ENCODE measurements around the gene SFXN5.
A peak's percentile ranks its signal among the peaks of the same experiment; 100 is the strongest.
"Not testable (repeated sequence)": the region's sequence is repeated elsewhere in the genome, so short reads cannot be mapped to it uniquely, and the experiment has no call there.

Gene SFXN5

GRCh38 chr2:72919414-72920317 is 151.8 kb downstream of the SFXN5 start:
- DNase-seq: no peak

DNA sequence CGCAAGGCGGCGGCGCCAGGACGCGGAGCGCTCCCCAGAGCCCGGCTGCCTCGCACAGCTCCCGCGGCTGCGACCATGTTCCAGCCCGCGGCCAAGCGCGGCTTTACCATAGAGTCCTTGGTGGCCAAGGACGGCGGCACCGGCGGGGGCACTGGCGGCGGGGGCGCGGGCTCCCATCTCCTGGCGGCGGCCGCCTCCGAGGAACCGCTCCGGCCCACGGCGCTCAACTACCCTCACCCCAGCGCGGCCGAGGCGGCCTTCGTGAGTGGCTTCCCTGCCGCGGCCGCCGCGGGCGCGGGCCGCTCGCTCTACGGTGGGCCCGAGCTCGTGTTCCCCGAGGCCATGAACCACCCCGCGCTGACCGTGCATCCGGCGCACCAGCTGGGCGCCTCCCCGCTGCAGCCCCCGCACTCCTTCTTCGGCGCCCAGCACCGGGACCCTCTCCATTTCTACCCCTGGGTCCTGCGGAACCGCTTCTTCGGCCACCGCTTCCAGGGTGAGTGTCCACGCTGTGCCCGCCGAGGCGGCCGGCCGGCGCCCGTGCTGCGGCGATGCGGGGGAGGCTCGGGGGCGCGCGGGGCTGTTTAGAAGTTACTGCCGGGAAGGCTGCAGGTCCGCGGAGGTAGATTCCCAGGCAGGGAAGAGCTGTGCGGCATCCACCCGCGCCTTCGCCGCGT is 153.5 kb downstream of the SFXN5 start:
- no peak for DNase-seq

GRCh38 chr2:72917138-72917876 is 154.2 kb downstream of the SFXN5 start, which contains the start of gene EMX1:
TSS of gene EMX1 (plus strand) at chr2:72917519. CDS start at chr2:72917853, 334 bp downstream.
- DNase-seq: peak; percentile 40 to 55

GRCh38 chr2:72916743-72917137 is 154.8 kb downstream of the SFXN5 start:
- no peak for DNase-seq

DNA sequence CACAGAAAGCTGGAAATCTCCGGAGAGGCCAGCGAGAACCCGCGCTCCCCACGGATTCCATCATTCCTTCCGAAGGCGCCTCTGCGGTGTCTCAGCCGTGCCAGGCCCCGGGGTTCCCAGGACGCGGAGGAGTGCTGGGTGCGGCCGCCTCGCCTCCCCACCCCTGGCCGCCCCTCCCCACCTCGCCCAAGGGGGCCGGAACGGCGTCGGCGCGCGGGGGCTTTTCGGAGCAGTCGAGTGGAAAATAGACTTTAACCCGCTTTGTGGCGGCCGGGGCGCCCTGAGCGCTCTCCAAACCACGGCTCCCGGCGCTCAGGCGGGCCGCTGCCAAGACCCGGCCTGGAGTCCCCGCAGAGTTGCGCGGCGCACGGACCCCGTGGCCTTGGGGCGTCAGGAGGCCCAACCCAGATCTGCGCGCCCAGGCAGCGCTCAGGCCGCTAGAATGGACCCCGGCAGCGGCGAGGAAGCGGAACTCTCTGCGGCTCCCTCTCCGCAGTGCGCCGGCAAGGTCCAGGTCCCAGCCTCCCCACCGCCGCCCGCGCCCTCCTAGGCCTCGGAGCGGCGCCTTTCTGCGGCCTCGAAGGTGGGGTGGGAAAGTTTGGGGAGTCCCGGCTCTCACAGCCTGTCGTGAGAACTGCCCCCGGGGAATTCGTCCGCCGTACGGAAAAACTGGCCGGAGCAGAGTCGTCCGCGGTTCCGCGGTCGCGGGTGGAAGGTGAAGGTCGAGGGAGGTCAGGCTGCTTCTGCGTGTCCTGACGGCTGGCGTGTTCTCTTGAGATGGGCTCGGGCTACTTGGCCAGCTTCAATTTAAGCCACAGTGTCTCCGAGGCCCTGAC is 155.4 kb downstream of the SFXN5 start:
- DNase-seq: peak; percentile 22 to 37

DNA sequence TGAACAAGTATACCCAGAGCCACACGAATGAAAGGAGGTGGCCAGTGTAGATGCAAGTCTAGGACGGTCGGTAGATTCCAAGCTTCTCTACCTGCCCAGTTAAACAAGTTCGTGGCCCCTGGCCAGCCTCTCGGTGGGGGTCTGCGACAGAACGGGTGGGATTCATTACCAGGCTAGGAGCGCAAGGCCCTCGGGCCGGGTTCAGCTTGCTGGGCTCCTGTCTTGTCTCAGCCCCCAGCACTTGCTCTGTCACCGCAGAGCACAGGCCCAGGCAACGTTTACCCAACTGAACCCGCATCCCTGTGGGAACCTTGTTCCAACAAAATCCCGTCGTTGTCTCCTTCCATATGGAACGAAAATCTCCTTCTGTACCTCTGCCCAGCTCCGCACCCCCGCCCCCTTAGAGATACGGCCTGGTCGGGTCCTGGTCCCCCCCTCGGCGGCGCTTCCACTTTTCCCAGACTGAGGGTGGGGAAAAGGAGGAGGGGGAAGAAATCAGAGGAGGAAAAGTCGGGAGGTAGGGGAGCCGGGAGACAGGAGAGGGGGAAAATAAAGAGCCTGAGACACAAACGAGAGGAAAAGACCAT is 156.1 kb downstream of the SFXN5 start:
- DNase-seq: no peak

- no peak for DNase-seq
These were observed 156.8 kb downstream of the SFXN5 start for GRCh38 chr2:72914589-72915319.

- no peak for DNase-seq
These were observed 157.3 kb downstream of the SFXN5 start for GRCh38 chr2:72914206-72914559.

DNA sequence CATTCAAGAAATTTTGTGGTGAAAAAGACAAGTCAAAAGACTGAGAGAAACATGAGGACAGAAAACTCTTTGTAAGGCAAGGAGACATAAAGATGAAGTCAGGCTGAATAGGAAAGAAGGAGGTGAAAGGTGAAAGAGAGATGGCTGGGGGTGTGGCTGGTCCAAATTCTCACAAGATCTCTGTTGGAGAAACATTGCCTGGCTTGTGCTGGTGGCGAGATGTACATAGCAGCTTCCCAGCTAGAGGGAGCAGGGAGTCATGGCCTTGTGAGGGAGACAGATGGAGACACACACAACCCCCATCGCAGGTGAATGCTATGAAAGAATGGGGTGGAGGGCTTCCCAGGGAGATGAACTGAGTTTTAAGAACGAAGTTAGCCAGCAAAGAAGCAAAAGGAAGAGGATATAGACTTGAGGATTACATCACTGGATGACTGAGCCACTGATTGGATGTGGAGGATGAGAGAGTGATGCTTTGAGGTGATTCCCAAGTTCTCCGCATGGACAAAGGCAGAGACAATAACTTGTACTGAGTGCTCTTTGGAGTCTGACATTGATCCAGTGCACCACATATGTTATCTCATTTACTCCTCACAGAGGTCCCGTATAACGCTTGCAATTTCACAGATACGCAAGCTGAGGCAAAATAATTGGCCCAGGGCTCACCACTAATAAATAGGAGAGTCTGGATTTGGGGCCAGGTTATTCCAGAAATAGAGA is 157.9 kb downstream of the SFXN5 start:
- no peak for DNase-seq

GRCh38 chr2:72911256-72911655 is 160.3 kb downstream of the SFXN5 start:
- no peak for DNase-seq

- DNase-seq: no peak
These were observed 162.8 kb downstream of the SFXN5 start for GRCh38 chr2:72908741-72909140.

DNA sequence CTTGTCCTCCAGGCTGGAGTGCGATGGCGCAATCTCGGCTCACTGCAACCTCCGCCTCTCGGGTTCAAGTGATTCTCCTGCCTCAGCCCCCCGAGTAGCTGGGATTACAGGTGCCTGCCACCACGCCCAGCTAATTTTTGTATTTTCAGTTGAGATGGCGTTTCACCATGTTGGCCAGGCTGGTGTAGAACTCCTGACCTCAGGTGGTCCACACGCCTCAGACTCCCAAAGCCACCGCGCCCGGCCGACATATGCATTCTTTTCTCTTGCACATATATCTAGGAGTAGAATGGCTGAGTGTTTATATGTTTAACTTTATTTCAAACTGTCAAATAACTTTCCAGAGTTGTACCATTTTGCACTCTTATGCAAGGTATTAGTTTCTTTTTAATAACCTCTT is 164.1 kb downstream of the SFXN5 start:
- DNase-seq: not testable (repeated sequence)

GRCh38 chr2:72901426-72901825 is 170.1 kb downstream of the SFXN5 start:
- DNase-seq: no peak

DNA sequence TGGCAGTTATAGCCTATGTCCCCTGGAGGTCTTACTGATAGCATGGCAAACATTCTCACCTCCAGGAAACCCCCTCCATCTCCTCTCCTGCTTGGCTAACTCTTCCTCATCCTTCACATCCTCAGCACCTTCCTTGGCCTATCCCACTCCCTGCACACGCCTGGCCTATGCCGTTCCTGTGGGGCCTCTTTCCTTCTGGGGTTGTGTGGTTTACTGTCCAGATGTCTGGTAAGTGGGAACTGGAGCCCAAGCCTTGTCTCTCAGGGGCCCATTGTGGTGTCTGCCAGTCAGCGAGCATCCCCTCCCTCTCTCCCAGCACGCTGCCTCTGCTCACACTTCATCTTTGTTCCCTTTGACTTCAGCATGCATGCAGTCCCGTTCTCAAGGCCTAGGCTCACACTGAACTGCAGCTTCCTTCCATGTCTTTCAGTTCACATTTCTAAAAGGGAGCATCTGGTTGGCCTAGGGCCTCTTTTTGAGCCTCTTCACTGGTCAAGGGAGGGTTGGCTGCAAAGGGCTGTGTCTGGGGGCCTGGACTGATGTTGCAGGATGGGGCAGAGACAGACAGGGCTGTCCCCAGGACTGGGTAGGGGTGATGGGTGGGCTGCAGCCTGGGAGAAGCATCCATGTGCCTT is 171.2 kb downstream of the SFXN5 start:
- no peak for DNase-seq

DNA sequence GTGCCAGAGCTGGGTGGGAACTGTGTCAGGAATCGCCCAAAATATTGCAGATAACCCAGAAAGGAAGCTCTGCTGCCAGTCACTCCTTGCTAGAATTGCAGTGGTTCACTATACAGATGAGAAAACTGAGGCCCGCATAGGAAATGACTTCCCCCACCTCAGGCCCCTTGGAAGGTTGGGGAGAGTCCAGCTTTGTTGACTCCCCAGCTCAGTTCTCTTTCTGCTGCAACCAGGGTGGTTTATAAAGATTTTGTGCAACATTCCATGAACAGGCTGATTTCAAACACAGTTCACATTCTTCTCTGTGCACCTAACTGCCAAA is 173.0 kb downstream of the SFXN5 start:
- no peak for DNase-seq

- DNase-seq: no peak
These were observed 173.5 kb downstream of the SFXN5 start for GRCh38 chr2:72897785-72898584.

DNA sequence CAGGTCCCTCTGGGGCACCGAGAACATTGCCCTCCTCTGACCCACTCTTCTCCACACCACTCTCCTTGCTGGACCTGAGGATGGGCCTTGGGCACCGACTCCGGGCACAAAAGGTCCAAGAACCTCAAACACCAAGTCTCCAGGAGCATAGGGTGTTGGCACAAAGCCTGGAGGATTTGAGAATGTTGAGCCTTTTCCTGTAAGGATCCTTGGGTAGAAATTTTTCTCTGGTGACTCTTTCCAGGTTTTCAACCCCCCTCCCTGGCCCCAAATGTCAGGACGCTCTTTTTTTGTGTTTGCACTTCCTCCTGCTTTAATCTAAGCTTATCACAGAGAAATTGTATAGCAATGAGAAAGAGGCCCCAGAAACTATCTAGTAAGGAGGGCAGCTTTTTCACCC is 175.1 kb downstream of the SFXN5 start:
- no peak for DNase-seq

- DNase-seq: no peak
These were observed 175.7 kb downstream of the SFXN5 start for GRCh38 chr2:72895759-72896281.

DNA sequence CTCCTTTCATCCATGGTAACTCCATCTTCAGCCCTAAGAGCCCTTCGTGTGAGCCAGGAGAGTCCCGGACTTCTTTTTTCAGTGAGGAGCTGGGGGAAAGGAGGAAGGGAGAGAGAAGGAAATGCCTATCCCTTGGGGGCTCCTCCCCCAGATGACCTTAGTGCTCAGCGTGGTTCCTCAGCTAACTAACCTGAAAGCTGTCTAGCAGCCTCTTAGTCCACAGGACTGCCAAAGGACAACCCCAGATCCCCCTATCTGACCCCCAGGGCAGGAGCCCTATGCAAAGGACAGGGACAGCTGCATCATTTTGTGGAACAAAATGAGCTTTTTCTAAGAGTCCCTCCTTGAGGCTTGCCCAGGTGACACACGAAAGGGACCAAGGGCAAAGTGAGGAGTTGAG is 176.4 kb downstream of the SFXN5 start:
- no peak for DNase-seq
